Psoas muscle (tissue), 8 donors: Measurements from ENCODE around the gene MKKS. TPM values are rescaled to one million over a fixed set of nuclear protein-coding genes. Genes with fewer than 3 reads are reported as not detected.

ENCODE experiments used
- ATAC-seq, 4 donors: fragments of 200-7000 bp; cut with Tn5 transposase; one replicate each; pipeline ENCODE4 v1.9.1; 2020; ENCODE audit warnings: moderate library complexity in 3 of 4, mild to moderate bottlenecking in 2 of 4
- DNase-seq, 2 donors: peaks; one replicate each; pipeline ENCODE4 v3.0.0-alpha.2; 2020
- H3K27ac ChIP-seq: fragments of 200-600 bp; one replicate; pipeline ENCODE4 v1.8.0; 2022
- H3K27me3 ChIP-seq, 3 donors: fragments of 200-600 bp in 1 of 3; one replicate each; pipeline versions ENCODE4 v1.6.1 to v1.8.0; 2013 to 2022; ENCODE audit warnings: low read length in 2 of 3, mild to moderate bottlenecking in 2 of 3, moderate library complexity in 1 of 3; ENCODE audit not compliant: insufficient read depth in 3 of 3
- H3K36me3 ChIP-seq, 2 donors: fragments of 200-600 bp in 1 of 2; one replicate each; pipeline versions ENCODE4 v1.6.1 to v1.8.0; 2013 to 2022; ENCODE audit warnings: low read depth in 1 of 2, mild to moderate bottlenecking in 1 of 2, moderate library complexity in 1 of 2; ENCODE audit not compliant: insufficient read depth in 1 of 2
- H3K4me1 ChIP-seq: fragments of 200-600 bp; one replicate; pipeline ENCODE4 v1.8.0; 2022
- H3K4me3 ChIP-seq: fragments of 200-600 bp; one replicate; pipeline ENCODE4 v1.8.0; 2022; ENCODE audit warnings: mild to moderate bottlenecking
- H3K9me3 ChIP-seq: fragments of 200-600 bp; one replicate; pipeline ENCODE4 v1.8.0; 2022
- WGBS, 3 donors: extraction: QIAGEN DNeasy Blood & Tissue Kit; methylation state at CpG; one replicate each; pipeline versions ENCODE4 v1.1.6 to v1.1.7; 2013; 5-methylcytosine and 5-hydroxymethylcytosine counted together
- intact Hi-C, 2 donors: fragments of 100-400 bp; cut with DNase I; formaldehyde crosslinking; loops; one replicate each; pipeline versions ENCODE4 v1.11.0 to v1.14.2; 2022
- polyA plus RNA-seq, 3 donors: library from polyadenylated mRNA; stranded (reverse); fragments of 200-250 nt; gene quantifications; one replicate each; pipeline ENCODE4 v1.2.3, GENCODE V29; 2013
- total RNA-seq, 4 donors: library from RNA; stranded (reverse); fragmentation: NEBNext Ultra II Directional in 2 of 4; extraction: Animal tissue kit (Norgen Biotek cat#: 25700) in 2 of 4; gene quantifications; one replicate each; pipeline versions ENCODE4 v1.2.1 to v1.2.4, GENCODE V29; 2021 to 2023
- TF ChIP-seq, protein P1 (sequence below): fragments of 200-600 bp; IDR thresholded peaks from one replicate; pipeline ENCODE4 v1.8.0; 2022; ENCODE audit warnings: antibody characterized with exemption
- donor health status: healthy with polysubstance abuse.
- donor health status: DM: no; HTN: no; CAD: no; lungs with moderate emphysema.
- donor health status: Bipolar disorder and iron deficiency.
- donor health status: healthy.
- donor health status: DM: yes; HTN: yes; CAD: no.
- donor health status: DM: no; HTN: no; CAD: no.
- donor health status: DM: no; HTN: no; CAD: no.
- donor health status: DM: yes; HTN: yes; CAD: no.

Gene MKKS
- total and polyA plus RNA-seq, 7 donors = 10.5 to 40.1 (median 22.7) TPM

DNA sequence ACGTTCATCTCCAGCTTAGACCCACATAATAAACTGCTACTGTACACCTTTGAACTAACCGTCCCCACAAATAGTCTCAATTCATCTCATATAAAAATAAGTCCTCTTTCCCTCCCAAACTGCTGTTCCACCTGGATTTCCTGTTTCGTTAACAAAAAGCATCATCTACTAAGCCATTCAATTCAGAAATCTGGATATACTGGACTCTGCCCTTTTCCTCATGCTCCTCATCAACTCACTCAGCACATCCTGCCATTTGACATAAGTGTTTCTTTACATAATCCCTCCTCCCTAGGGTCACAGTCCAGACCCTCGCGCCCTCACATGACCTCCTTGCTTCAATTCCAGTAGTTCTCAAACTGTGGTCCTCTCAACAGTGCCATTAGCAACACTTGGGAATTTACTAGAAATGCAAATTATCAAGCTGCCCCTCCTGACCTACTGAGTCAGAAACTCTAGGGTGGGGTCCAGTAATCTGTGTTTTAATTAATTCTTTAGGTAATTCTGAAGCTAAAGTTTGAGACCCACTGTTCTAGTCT lies 4.5 kb downstream of the MKKS start:
- WGBS, 3 donors = 77 to 84% (median 83%) methylated on average over 5 of the region's 5 CpGs
- Histone ChIP-seq H3K4me1 (peaks cover 48% of the 10 kb centered on the region), H3K9me3 (no peaks in the 10 kb centered on the region), H3K36me3 (peaks cover 3 to 5% of the 10 kb centered on the region in 2 donors), H3K4me3 (no peak overlapping the region), H3K27me3 (no peaks in the 10 kb centered on the region), H3K27ac (no peak overlapping the region)
- ATAC-seq (no peak), DNase-seq (no peak)
- TF ChIP-seq, protein P1, sequence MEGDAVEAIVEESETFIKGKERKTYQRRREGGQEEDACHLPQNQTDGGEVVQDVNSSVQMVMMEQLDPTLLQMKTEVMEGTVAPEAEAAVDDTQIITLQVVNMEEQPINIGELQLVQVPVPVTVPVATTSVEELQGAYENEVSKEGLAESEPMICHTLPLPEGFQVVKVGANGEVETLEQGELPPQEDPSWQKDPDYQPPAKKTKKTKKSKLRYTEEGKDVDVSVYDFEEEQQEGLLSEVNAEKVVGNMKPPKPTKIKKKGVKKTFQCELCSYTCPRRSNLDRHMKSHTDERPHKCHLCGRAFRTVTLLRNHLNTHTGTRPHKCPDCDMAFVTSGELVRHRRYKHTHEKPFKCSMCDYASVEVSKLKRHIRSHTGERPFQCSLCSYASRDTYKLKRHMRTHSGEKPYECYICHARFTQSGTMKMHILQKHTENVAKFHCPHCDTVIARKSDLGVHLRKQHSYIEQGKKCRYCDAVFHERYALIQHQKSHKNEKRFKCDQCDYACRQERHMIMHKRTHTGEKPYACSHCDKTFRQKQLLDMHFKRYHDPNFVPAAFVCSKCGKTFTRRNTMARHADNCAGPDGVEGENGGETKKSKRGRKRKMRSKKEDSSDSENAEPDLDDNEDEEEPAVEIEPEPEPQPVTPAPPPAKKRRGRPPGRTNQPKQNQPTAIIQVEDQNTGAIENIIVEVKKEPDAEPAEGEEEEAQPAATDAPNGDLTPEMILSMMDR = no peak
- intact Hi-C loops = loop anchor here in 1 of 2 donors (5.0 to 10.0 kb wide), 3 partner anchors 112 to 452 kb away; no protein-coding TSS in a partner anchor

DNA sequence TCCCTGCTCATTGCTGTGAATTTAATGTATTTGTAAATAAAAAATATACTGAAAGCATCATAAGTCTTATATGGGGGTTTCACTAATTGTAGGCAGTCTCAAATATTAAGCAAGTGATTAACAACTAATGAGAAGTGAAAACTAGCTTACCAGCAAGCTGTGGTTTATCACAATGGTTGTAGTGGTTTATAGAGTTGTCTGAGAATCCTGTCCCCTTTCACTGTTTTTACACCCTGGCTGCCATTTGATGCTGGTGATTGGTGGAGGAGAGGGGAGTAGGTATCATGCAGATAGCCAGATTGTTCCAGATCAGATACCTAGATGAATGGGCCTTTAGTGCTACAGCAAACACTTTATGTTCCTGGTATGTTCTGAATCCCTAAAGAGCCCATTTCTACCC lies 6.0 kb downstream of the MKKS start:
- Histone ChIP-seq H3K4me1 (peaks cover 45% of the 10 kb centered on the region), H3K27ac (no peak overlapping the region), H3K36me3 (peaks cover 3 to 5% of the 10 kb centered on the region in 2 donors), H3K27me3 (no peaks in the 10 kb centered on the region), H3K4me3 (no peak overlapping the region), H3K9me3 (no peaks in the 10 kb centered on the region)
- no peak for ATAC-seq
- DNase-seq = no peak
- TF ChIP-seq, protein P1 = no peak
- intact Hi-C loops = loop anchor here in 1 of 2 donors (5.0 to 10.0 kb wide), 3 partner anchors 111 to 451 kb away; no protein-coding TSS in a partner anchor

DNA sequence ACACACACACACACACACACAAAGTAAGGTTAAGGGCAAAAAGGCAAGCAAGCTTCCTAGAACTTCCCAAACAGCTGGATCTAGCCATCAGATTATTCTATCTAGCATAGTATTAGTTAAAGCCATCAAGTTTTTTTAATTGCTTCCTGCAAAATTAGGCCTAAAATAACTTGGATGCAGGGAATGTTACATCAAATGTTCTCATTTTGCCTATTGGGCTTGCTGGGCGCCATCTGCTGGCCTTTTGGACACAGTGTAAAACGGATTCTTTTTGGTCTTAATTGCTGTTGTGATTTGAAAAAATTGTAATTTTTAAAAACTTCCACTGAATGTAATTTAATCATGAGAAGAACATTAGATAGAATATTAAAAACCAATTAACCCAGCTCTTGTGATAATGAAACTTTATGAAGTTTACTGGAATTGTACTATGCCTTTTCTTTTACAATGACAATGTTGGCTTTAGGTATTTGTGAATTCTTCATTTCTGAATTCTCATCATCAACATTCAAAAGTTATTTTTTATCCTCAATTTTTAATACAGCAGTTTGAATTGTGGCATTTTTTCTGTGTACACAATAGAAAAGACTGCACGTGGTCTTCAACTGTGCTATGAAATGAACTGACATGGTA lies 6.8 kb downstream of the MKKS start:
- Histone ChIP-seq H3K4me1 (peaks cover 40% of the 10 kb centered on the region), H3K36me3 (peaks cover 3 to 5% of the 10 kb centered on the region in 2 donors), H3K4me3 (no peak overlapping the region), H3K27ac (no peak overlapping the region), H3K9me3 (no peaks in the 10 kb centered on the region), H3K27me3 (no peaks in the 10 kb centered on the region)
- ATAC-seq = peak in 1 of 4 donors; percentile 77
- intact Hi-C loops = loop anchor here in 1 of 2 donors (5.0 to 10.0 kb wide), 3 partner anchors 110 to 450 kb away; no protein-coding TSS in a partner anchor
- TF ChIP-seq, protein P1 = peak; percentile 69
- WGBS, 3 donors = 39 to 42% (median 39%) methylated on average over 3 of the region's 3 CpGs
- peak; percentile 29 to 64 for DNase-seq

DNA sequence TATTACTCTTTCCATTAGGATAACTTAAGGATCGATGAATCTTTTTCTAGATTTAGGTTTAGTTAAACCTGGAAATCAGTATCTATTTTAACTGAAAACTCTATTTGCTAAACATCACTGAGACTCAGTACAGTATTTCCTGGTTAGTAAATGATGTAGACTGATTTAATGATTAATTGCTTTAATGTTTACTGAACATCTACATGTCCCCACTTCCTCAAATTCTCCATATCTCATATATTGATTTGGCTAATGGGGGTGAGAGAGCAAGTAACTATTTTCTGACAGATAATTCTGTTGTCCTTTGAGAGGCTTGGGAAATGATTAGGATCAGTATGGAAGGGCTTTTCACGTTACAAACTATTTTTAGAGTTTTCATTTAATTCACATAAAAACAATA lies 10.3 kb downstream of the MKKS start:
- H3K4me3 ChIP-seq = no peak overlapping the region
- peaks cover 0 to 17% of the 10 kb centered on the region in 2 donors for H3K36me3 ChIP-seq
- H3K27ac ChIP-seq = no peak overlapping the region
- H3K4me1 ChIP-seq = peaks cover 22% of the 10 kb centered on the region
- WGBS, 3 donors = 73 to 90% (median 76%) methylated on average over 2 of the region's 2 CpGs
- no peaks in the 10 kb centered on the region for H3K27me3 ChIP-seq
- no peaks in the 10 kb centered on the region for H3K9me3 ChIP-seq
- TF ChIP-seq, protein P1 = no peak
- DNase-seq = no peak
- ATAC-seq = no peak
- intact Hi-C loops = loop anchor here in 1 of 2 donors (10.0 kb wide), 1 partner anchor 339 kb away; no protein-coding TSS in a partner anchor
